ENCODE measurements around the gene TPCN2.

TPCN2 gene

DNA sequence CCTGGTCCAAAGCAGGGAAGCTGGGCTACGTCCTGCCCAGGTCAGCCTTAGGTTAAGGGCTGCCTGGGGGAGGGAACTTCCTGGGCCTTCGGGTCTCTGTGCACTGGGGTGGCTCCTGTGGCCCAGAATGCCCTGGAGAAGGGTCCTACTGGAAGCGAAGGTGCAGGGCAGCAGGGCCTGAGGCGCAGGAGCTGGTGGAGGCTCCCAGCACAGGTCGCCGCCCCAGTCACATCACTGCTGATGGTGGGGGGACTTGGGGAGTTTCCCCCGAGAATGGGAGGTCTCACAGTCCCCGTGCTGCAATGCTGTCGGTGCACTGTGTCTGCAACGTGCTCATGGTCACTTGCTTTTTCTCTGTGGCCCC, 106.2 kb downstream of the TPCN2 start:
- no peak for DNase-seq

DNA sequence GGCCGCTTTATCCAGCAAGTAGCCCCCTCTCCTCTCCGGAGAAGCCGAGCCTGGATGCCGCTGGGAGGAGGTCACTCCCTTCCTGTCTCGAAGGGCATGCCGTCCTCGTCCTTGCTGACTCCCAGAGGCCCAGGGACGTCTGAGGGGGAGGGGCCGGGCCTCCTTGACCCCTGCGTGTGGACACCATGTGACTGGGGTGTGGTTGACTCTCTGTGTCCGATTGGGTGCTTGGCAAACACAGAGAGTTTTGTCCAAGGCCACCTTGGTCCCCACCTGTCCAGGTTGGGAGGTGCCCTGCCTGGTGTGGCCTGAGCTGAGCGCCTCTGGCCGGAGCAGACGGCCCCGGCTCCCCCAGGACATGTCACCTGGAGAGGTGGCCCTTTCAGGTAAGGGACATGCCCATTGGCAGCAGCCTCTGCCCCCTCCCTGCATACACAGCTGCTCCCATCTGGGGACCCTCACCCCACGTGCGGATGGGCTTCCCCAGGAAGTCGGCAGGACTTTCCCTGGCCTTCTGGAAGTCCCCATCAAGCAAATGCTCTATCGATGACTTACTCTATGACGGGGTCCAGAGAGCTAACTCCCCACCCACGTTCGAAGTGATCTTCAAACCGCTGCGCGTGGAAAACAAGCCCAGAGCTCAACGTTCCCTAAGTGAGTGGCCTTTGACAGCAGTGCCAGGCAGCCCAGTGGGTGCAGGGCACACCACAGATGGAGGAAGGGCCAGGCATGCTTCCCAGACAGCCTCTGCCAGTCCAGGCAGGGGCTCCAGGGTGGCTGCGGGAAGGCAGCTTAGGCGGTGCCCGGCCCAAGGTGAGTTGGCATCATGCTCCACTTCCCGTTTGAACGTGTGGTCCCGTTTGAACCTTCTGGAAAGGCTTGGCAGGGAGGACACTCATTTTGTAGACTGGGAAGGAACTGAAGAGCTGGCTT, 106.8 kb downstream of the TPCN2 start, which contains the start of gene SMIM38:
SMIM38 (plus strand) TSS at position 634 of the 933 bp plus-strand sequence. CDS start 1,912 bp downstream, outside the sequence.
- DNase-seq: no peak

DNA sequence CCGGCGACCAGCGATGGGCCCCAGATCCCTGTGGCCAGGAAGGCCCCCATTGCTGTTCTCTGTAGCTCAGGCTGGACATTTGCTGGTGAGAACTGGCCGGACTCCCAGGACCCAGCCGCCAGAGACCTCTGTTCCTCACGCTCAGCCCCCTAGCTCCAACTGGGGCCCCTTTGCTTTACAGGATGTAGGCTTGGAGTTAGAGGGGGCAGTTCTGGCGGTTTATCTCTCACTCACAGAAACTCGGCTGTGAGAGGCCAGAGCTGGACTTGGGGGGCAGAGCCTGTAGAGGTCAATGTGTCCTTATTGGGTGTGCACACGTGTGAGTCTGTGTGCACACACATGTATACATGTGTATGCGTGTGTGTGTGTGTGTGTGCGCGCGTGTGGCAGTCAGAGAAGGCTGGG, 107.5 kb downstream of the TPCN2 start:
- DNase-seq: no peak

DNA sequence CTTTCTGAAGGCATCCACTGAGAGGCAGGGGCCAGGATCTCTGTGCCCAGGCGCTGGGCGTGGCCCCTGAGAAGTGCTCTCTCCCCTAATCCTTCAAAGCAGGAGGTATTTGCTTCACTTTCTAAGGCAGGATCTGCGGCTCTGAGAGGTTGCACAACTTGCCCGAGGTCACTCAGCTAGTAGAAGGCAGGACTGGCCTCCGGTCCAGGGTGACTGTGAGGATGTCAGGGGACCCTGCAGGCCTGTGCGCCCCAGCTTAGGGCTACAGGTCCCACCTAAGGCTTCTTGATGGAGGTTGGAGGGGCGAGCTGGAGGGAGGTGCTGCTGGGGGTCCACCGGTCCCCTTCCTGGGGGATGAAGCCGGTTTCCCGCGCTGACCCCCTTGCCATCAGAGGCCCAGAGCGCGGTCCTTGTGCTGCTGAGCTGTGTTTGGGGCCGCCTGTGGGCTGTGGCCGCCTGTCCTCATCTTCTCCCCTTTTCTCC, 108.0 kb downstream of the TPCN2 start:
- DNase-seq: no peak

DNA sequence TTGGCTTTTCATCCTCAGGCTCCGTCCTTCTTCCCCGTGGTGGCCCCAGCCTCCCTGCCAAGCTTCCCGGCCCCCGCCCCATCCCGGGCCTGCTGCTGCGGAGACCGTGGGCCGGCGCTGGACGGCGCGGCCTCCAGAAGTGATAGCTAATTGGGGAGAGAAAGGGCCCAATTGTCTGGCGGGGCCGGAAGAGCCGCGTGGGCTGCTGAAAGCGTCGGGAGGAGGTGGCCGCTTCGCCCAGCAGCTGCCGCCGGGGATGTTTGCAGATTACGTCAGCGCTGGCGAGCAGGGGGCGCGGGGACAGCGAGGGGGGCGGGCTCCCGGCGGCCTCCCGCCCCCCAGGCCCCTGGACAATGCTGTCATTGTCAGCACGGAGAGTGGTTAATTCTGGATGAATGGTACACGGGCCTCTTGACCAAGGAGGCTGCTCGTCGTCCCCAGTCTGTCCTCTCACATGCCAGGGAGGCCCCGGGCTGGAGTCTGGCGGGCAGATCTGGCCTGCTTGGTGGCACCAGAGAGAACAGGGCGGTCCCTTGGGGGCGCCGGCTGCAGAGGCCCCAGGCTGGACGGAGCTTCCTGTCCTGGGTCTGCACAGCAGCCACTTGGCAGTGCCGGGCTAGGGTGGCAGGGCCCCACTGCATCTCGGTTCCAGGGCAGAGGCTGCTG, 108.6 kb downstream of the TPCN2 start:
- DNase-seq: peak; percentile 84

DNA sequence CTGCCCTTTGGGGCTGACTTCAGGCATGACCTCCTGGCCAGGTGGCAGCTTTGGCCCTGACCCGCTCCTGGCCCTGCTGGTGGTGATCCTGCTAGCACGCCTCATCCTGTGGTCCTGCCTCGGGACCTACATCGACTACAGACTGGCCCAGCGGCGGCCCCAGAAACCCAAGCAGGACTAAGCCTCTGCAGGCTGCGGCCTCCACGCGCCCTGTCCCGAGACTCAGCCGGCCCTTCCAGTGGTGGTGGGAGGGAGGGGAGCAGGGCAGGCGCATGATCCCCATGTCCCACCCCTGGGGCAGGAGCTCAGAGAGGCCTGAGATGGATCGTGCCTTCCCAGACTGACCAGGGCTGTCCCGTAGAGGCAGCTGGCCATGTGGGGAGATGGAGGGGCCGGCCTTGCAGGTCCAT, 109.1 kb downstream of the TPCN2 start:
- no peak for DNase-seq

DNA sequence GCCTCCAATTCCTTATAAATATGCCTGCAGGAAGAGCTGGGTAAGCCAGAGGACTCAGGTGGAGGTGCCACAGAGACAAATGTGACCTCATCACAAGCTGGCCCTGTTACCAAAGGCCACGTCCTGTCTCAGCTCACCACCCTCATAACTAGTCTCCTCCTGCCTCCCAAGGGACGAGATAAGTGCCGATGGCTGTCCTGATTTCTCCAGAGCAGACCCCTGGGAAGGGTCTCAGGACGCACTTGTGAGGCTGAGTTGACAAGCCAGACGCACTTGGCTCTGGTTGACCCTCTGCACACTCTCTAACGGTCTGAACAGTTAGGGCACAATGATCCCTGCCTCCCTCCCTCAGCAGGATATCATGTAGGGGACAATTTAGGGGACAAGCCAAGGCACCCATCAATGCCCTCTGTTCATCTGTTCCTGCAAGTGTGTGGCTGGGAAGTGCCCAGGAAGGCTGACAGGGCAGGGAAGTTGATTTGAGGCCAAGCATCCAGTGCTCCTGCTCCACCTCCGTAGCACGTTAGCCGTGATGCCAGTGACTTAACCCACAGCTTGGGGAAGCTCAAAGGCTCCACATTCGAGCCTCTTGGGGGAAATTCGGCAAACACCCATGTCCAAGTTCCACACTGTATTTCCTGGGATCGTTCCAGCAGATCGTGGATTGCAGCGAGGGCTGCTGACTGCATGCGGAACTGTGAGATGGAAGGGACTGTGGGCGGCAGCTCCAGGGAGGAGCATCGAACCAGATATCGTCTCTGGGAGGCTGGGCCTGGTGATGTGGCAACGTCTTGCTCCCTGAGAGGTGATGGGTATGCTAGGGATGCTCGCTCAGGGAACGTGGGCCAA, 109.8 kb downstream of the TPCN2 start:
- no peak for DNase-seq

DNA sequence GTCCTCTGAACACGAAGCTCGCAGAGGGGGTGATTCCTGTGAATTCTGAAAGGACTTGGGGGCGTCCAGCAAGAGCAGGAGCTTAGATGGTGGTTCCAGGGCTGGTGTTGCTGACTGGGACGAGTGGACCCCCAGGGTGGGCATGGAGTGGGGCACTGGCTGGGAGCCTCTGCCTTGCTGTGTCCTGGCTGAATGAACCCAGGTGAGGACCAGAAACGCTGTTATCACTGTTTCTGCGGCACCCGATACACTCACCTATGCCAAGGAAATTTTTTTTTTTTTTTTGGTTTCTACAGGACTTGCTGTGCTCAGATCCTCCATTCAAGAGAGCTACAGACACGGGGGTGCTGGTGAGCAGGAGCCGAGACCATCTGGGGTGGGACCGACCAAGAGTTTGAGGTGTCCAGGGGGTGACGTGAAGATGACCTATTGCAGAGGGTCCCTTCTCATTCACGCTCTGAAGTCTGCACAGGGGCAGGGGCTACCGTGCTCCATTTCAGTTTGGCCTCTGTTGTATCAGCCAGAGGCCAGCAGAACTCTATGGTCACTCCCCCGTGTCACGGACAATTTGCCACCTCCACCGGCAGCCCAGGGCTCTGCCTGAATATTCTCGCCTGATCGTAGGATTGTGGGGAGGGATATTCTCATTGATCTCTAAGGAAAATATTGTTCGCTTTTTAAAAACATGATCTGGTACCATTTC, 110.6 kb downstream of the TPCN2 start:
- no peak for DNase-seq

DNA sequence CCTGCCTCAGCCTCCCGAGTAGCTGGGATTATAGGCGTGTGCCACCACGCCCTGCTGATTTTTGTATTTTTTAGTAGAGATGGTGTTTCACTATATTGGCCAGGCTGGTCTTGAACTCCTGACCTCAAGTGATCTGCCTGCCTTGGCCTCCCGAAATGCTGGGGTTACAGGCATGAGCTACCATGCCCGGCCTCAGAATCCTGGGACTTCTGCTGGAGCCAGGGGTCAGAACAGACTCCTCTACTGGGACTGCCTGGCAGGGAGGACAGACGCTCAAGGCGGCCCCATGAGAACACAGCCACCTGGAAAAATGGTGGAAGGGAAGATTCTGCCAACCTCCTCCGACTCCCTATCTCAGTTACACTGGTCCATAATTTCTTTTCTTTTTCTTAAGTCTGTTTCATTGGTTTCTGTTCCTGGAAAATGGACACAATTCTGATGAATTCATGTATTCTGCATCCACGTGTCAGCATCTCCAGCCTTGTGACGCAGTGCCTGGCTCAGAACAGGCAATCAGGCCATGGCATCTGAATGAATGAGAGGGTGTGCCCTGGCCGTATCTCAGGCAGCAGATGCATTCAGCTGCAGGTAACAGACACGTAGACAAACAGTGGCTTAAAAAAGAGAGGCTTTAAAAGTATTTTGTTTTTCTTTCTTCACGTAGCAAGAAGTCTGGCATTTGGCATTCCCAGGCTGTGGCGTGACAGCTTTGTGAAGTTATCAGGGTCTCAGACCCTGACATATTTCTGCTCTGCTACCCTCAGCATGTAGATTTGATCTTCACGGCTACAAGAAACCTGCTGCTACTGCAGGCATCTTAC, 111.8 kb downstream of the TPCN2 start:
- DNase-seq: no peak

DNA sequence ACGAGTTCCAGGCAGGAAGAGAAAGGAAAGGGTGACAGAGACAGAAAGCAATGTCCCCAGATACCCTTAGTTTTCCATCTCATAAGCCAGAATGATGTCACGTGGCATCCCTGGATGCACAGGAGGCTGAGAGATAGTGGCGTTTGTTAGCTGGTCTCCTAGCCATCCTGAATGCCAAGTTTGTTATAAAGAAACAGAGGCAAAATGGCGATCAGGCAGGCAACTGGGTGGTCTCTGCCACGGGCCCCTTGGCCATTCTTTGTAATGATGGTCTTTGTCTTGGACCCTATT, 112.3 kb downstream of the TPCN2 start:
- DNase-seq: no peak

DNA sequence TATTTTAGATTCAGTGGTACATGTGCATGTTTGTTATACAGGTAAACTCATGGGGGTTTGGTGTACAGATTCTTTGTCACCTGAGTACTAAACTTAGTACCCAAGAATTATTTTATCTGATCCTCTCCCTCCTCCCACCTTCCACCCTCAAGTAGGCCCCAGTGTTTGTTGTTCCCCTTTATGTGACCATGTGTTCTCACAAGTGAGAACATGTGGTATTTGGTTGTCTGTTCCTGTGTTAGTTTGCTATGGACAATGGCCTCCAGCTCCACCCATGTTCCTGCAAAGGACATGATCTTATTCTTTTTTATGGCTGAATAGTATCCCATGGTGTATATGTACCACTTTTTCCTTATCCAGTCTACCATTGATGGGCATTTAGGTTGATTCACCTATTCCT, 113.8 kb downstream of the TPCN2 start:
- no peak for DNase-seq

DNA sequence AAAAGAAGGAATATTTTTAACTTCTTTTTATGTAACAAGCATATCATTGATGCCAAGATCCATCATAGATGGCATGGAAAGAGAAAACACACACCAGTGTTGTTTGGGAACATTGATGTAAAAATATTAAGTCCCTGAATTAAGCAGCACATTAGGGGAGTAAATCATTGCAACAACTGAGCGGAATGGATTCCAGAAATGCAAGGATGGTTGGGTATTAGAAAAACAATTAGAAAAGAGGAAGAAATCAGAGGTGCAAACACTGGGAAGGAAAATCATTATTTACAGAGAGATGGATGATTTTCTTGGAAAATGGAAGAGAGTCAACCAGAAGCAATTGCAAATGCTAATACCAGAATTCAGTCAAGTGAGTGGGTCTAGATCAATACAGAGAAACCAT, 115.1 kb downstream of the TPCN2 start:
- DNase-seq: no peak

DNA sequence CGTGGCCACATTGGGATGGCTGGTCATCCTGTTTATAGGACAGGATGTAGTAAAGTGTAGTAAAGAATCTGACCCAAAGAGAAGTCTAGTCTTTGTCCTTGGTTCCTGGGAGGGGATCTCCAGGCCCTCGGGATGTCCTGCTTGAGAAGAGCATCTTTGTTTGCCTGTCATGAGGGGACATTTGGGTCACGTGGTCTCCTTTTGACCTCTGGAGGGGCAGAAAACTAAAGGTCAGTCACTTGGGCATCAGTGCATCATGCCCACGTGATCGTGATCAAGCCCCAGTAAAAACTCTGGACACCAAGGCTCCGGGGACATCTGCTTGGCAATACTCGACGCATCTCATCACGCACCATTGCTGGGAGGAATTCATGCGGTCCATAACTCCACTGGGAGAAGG, 116.1 kb downstream of the TPCN2 start:
- DNase-seq: no peak

DNA sequence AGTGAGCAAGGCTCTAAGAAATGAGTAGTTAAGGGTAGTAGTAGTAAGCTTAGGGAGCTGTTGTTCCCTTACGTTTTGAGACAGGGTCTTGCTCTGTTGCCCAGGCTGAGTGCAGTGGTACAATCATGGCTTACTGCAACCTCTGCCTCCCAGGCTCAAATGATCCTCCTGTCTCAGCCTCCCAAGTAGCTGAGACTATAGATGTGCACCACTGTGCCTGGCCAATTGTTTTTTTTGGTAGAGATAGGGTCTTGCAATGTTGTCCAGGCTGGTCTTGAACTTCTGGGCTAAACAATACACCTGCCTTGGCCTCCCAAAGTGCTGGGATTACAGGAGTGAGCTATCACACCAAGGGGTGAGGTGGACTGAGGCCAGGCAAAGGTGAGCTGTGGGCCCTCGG, 117.0 kb downstream of the TPCN2 start:
- no peak for DNase-seq

DNA sequence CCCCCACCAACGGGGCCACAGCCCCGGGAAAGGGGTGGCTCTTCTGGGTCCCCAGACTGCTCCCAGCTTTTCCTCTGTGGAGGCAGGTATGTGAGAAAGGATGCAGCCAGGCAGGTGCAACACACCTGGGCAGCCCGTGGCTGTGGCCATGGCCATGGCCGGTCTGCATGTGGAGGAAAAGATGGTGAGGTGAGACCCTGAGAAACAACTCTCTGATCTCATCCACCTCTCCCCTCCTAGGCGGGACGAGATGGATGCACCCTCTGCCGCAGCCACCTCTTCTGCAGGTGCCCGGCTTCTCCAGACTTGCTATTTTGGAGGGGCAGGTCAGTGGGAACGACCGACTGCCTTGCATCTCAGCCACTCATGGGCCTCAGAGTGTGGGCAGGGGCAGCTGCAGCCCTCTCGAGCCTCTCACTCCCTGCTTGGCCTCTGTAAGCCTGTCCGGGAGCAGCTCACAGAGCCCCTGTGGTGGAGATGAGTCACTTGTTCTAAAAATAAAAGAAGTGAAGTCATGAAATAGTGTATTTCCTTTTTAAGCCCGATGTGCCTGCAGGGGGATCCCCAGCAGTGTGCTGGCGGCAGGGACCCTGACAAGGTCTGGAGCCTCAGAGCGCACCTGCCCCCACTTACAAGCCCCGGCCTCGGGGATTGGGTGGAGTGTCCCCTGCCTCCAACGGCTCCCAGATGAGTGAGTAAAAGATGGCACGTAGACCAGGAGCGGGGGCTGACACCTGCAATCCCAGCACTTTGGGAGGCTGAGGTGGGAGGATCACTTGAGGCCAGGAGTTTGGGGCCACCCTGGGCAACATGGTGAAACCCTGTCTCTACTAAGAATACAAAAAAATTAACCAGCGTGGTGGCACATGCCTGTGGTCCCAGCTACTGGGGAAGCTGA, 117.7 kb downstream of the TPCN2 start:
- DNase-seq: no peak

DNA sequence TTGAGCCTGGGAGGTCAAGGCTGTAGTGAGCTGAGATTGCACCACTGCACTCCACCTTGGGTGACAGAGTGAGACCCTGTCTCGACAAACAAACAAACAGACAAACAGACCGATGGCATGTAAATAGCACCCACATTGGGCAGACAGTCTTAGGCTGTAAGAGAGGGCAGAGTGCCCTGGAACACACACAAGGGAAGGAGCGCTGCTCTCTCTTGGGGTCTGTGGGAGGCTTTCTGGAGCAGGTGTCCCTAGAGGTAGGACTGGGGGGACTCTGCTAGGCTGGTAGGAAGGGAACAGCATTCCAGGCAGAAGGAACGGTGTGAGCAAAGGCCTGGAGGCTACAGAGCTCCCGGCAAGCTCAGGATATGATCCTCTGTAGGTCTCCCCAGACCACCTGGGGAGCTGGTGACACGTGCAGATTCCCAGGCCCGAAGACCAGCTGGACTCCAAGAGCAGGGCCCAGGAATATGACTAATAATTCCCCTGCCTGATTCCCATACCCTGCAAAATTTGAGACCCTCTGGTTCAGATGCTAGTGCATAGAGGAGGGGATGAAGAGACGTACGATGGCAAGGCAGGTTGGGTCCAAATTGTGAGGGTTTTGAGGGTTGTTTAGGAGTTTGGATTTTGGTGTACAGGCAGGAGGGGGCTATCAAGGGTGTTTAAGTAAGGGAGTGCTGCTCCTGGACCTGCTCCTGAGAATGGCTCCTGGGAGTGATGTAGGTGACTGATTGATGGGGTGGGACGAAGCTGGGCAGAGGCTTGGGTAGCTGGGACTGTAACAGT, 118.6 kb downstream of the TPCN2 start:
- no peak for DNase-seq

DNA sequence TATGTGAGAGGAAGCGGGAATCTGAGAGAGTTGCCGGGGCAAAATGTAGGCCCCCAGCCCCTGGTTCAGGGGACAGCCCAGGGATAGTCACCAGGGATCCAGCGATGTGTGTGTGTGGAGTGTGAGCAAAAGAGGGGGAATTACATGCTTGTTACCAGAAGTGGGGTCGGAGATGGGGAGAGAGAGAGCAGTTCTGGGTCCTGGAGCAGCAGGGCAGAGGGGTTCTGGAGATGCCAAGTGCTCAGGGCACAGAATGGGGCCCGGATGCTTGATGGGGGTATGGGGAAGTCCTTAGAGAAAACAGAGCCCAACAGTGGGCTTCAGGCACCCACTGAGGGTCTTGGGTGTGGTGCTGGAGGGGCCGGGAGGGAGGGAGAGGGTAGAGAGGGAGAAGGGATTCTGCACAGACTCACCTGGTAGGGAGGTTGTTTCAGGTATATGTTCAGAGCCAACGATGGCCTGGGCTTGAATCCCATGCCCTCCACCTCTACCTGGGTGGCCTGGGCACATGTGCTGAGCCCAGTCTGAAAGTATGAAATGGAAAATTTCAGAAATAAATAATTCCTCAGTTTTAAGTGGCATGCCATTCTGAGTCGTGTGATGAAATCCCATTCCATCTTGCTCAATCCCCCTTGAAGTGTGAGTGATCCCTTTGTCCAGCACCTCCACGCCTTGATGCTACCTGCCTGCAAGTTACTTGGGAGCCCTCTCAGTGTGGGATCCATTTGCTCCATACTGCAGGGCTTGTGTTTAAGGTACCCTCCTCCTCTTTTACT, 119.4 kb downstream of the TPCN2 start:
- no peak for DNase-seq

DNA sequence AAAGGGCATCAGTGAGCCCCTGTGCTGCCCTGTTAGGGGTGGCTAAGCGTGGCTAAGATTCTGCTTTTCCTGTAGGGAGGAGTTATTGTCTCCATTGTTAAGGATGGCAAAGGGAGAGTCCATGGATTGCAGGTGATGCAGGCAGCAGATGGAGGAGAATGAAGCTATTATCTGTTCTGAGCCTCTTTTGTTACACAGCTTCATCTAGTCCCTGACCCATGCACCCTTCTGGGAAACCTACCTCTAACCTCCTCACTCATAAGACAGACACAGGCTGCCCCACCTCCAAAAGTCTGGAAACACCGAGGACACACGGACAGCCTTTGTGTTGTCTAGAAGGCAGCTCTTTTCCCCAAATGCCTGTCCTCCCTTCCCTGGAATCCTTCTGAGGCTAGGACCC, 120.7 kb downstream of the TPCN2 start:
- no peak for DNase-seq

DNA sequence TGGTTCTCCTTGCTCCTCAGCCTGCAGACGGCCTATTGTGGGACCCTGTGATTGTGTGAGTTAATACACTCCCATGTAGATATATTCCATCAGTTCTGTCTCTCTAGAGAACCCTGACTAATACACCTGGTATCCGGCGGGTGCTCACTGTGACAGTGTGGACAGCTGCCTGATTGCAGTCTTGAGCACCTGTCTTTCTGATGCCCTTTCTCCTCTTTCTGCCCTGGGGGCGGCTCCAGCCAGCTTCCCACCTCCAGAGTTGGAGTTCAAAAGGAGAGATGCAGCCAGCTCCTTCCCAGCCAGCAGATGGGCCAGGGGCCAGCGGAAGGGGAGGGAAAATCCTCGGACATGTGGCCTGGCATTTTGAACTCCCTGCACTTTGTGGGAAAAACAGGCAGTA, 122.0 kb downstream of the TPCN2 start:
- DNase-seq: no peak
